CD4-positive, alpha-beta memory T cell (primary cell): ENCODE data around the gene CACNB1. TPM values are rescaled to one million over a fixed set of nuclear protein-coding genes. Genes with fewer than 3 reads are reported as not detected.

Experiments
- CTCF ChIA-PET: fragments of 350-600 bp; sonication (Branson Sonifier 250); formaldehyde crosslinking; loops from one replicate; lab custom pipeline; 2021; ENCODE audit warnings: inconsistent platforms; ENCODE audit not compliant: partially characterized antibody; lab: Charles Lee
- POLR2A ChIA-PET: fragments of 350-600 bp; sonication (Branson Sonifier 250); formaldehyde crosslinking; loops from one replicate; lab custom pipeline; 2021; ENCODE audit not compliant: partially characterized antibody; lab: Charles Lee
- DNase-seq, 5 donors: peaks; one replicate each; pipeline versions ENCODE4 v3.0.0 to v3.0.0-alpha.2; 2020 to 2022; ENCODE audit warnings: mixed read lengths in 1 of 5
- H3K27ac ChIP-seq: one replicate; pipeline ENCODE4 v1.7.0; 2013; ENCODE audit warnings: low read depth, low read length
- H3K27me3 ChIP-seq: 2 replicates; pipeline ENCODE4 v1.7.0; 2013; ENCODE audit warnings: mild to moderate bottlenecking, low read length, moderate library complexity; ENCODE audit not compliant: insufficient read depth
- H3K36me3 ChIP-seq: 2 replicates; pipeline ENCODE4 v1.7.0; 2013; ENCODE audit warnings: mild to moderate bottlenecking, low read length, moderate library complexity; ENCODE audit not compliant: insufficient read depth
- H3K4me1 ChIP-seq: 2 replicates; pipeline ENCODE4 v1.7.0; 2013; ENCODE audit warnings: mild to moderate bottlenecking, low read length, moderate library complexity; ENCODE audit not compliant: insufficient read depth
- H3K4me3 ChIP-seq, 2 donors: one replicate each; pipeline ENCODE4 v1.7.0; 2013; ENCODE audit warnings: low read length in 2 of 2, mild to moderate bottlenecking in 1 of 2
- H3K9me3 ChIP-seq, 2 donors: one replicate each; pipeline ENCODE4 v1.7.0; 2013; ENCODE audit warnings: low read length in 2 of 2, control low read depth in 1 of 2; ENCODE audit not compliant: control insufficient read depth in 1 of 2
- H3K27ac Mint-ChIP-seq, 7 donors: one replicate each; pipeline ENCODE4 v1.8.0; 2020 to 2021; ENCODE audit warnings: mixed read lengths in 7 of 7, mild to moderate bottlenecking in 6 of 7, inconsistent platforms in 3 of 7, moderate library complexity in 3 of 7
- H3K27me3 Mint-ChIP-seq, 2 donors: one replicate each; pipeline ENCODE4 v1.8.0; 2020 to 2021; ENCODE audit warnings: mixed read lengths in 2 of 2
- H3K36me3 Mint-ChIP-seq, 2 donors: one replicate each; pipeline ENCODE4 v1.8.0; 2020 to 2021; ENCODE audit warnings: mixed read lengths in 2 of 2, inconsistent platforms in 1 of 2, mild to moderate bottlenecking in 1 of 2
- H3K4me1 Mint-ChIP-seq, 4 donors: one replicate each; pipeline ENCODE4 v1.8.0; 2020 to 2021; ENCODE audit warnings: mixed read lengths in 4 of 4, mild to moderate bottlenecking in 1 of 4
- H3K4me3 Mint-ChIP-seq, 8 donors: one replicate each; pipeline ENCODE4 v1.8.0; 2020 to 2021; ENCODE audit warnings: mixed read lengths in 8 of 8, mild to moderate bottlenecking in 7 of 8, moderate library complexity in 6 of 8, inconsistent platforms in 3 of 8
- H3K9me3 Mint-ChIP-seq, 8 donors: one replicate each; pipeline ENCODE4 v1.8.0; 2020 to 2021; ENCODE audit warnings: mixed read lengths in 8 of 8, mild to moderate bottlenecking in 5 of 8, inconsistent platforms in 3 of 8, moderate library complexity in 1 of 8
- intact Hi-C: fragments of 100-400 bp; cut with micrococcal nuclease; formaldehyde crosslinking; loops from one replicate; pipeline ENCODE4 v1.15.1; 2023
- polyA plus RNA-seq, 2 donors: library from polyadenylated mRNA; unstranded; fragments of 300-500 nt; fragmentation: Illumina TruSeq; gene quantifications; one replicate each; pipeline ENCODE4 v1.2.3, GENCODE V29; 2021
- total RNA-seq, 2 experiments: library from RNA; stranded (reverse); gene quantifications; one replicate each; pipeline ENCODE4 v1.2.3, GENCODE V29; 2021

Gene CACNB1
- total and polyA plus RNA-seq, 4 experiments from 2014 or later = 0.20 to 25.7 (median 12.1) TPM

GRCh38 chr17:39198186-39198566 lies 707 bp upstream of the CACNB1 start:
- intact Hi-C loops = loop anchor here (5.0 kb wide), 1 partner anchor 39 kb away; no protein-coding TSS in a partner anchor
- ChIA-PET CTCF (interaction anchor here (1.0 to 18.4 kb wide), 3 partner anchors 34 to 45 kb away, joined by 3 to 554 read pairs (median 16); no protein-coding TSS in a partner anchor), POLR2A (interaction anchor here (0.8 to 1.4 kb wide), 3 partner anchors 45 to 372 kb away, joined by 3 read pairs; partner anchors contain the start of gene LASP1)
- H3K4me1 ChIP-seq = peaks cover 58% of the 10 kb centered on the region
- H3K27me3 ChIP-seq = no peaks in the 10 kb centered on the region
- H3K27ac ChIP-seq = peak overlapping the region; percentile 62
- no peaks in the 10 kb centered on the region for H3K9me3 ChIP-seq
- H3K36me3 ChIP-seq = peaks cover 18% of the 10 kb centered on the region
- Mint-ChIP-seq H3K36me3 (peaks cover 22 to 40% of the 10 kb centered on the region in 2 donors), H3K27ac (peak overlapping the region; percentile 71 to 100 (median 87)), H3K4me1 (peaks cover 43 to 80% (median 60%) of the 10 kb centered on the region in 4 donors), H3K4me3 (peak overlapping the region; percentile 73 to 96 (median 85)), H3K9me3 (peaks cover 0 to 5% (median 0%) of the 10 kb centered on the region in 8 donors), H3K27me3 (no peaks in the 10 kb centered on the region)
- no peak for DNase-seq
- peak overlapping the region; percentile 23 to 75 for H3K4me3 ChIP-seq

- CTCF ChIA-PET = interaction anchor here (1.7 to 5.7 kb wide), 2 partner anchors 9 to 22 kb away, joined by 6 to 26 read pairs; no protein-coding TSS in a partner anchor
- Histone ChIP-seq H3K4me1 (peaks cover 47% of the 10 kb centered on the region), H3K9me3 (no peaks in the 10 kb centered on the region), H3K4me3 (peak overlapping the region; percentile 23 to 75), H3K27ac (peak overlapping the region; percentile 62), H3K36me3 (peaks cover 12% of the 10 kb centered on the region), H3K27me3 (no peaks in the 10 kb centered on the region)
- Mint-ChIP-seq H3K27me3 (no peaks in the 10 kb centered on the region), H3K9me3 (peaks cover 0 to 5% (median 0%) of the 10 kb centered on the region in 8 donors), H3K4me1 (peaks cover 40 to 81% (median 54%) of the 10 kb centered on the region in 4 donors), H3K36me3 (peaks cover 15 to 40% of the 10 kb centered on the region in 2 donors), H3K27ac (peak overlapping the region in 4 of 7 donors; percentile 57 to 81 (median 66)), H3K4me3 (peak overlapping the region; percentile 72 to 96 (median 82))
- intact Hi-C loops = loop anchor here (5.0 kb wide), 1 partner anchor 40 kb away; no protein-coding TSS in a partner anchor
- no peak for DNase-seq
- POLR2A ChIA-PET = interaction anchor here (0.7 to 1.6 kb wide), 3 partner anchors 9 to 44 kb away, joined by 3 to 6 read pairs (median 3); no protein-coding TSS in a partner anchor
Measured at GRCh38 chr17:39196808-39197291, 619 bp downstream of the CACNB1 start.

- intact Hi-C loops = loop anchor here (5.0 kb wide), 1 partner anchor 41 kb away; no protein-coding TSS in a partner anchor
- Histone ChIP-seq H3K9me3 (no peaks in the 10 kb centered on the region), H3K4me1 (peaks cover 41% of the 10 kb centered on the region), H3K27me3 (no peaks in the 10 kb centered on the region), H3K27ac (no peak overlapping the region), H3K36me3 (peaks cover 7% of the 10 kb centered on the region), H3K4me3 (peak overlapping the region in 1 of 2 donors; percentile 8)
- Mint-ChIP-seq H3K4me1 (peaks cover 37 to 76% (median 51%) of the 10 kb centered on the region in 4 donors), H3K36me3 (peaks cover 12 to 39% of the 10 kb centered on the region in 2 donors), H3K27me3 (no peaks in the 10 kb centered on the region), H3K9me3 (peaks cover 0 to 5% (median 0%) of the 10 kb centered on the region in 8 donors), H3K27ac (peak overlapping the region in 6 of 7 donors; percentile 15 to 90 (median 83)), H3K4me3 (peak overlapping the region; percentile 72 to 87 (median 79))
- DNase-seq = no peak
- ChIA-PET POLR2A (interaction anchor here (0.7 to 1.6 kb wide), 5 partner anchors 10 to 492 kb away, joined by 3 to 6 read pairs (median 4); partner anchors contain the start of gene PSMB3), CTCF (interaction anchor here (0.6 to 5.7 kb wide), 9 partner anchors 10 to 103 kb away, joined by 3 to 26 read pairs (median 6); partner anchors contain the start of gene ARL5C)
Measured at GRCh38 chr17:39196241-39196807, 1.1 kb downstream of the CACNB1 start.

- Mint-ChIP-seq H3K9me3 (peaks cover 0 to 5% (median 0%) of the 10 kb centered on the region in 8 donors), H3K27me3 (no peaks in the 10 kb centered on the region), H3K27ac (peak overlapping the region in 6 of 7 donors; percentile 74 to 90 (median 82)), H3K36me3 (peaks cover 8 to 33% of the 10 kb centered on the region in 2 donors), H3K4me1 (peaks cover 30 to 69% (median 45%) of the 10 kb centered on the region in 4 donors), H3K4me3 (peak overlapping the region; percentile 66 to 87 (median 78))
- Histone ChIP-seq H3K36me3 (peaks cover 7% of the 10 kb centered on the region), H3K4me1 (peaks cover 35% of the 10 kb centered on the region), H3K27me3 (no peaks in the 10 kb centered on the region), H3K9me3 (no peaks in the 10 kb centered on the region), H3K27ac (no peak overlapping the region), H3K4me3 (peak overlapping the region in 1 of 2 donors; percentile 8)
- intact Hi-C loops = loop anchor here (5.0 kb wide), 1 partner anchor 42 kb away; no protein-coding TSS in a partner anchor
- POLR2A ChIA-PET = interaction anchor here (0.9 to 1.6 kb wide), 5 partner anchors 21 to 491 kb away, joined by 4 to 6 read pairs (median 4); partner anchors contain the start of gene PSMB3
- DNase-seq = peak in 3 of 5 donors; percentile 25 to 61 (median 28)
- CTCF ChIA-PET = interaction anchor here (0.6 to 5.7 kb wide), 11 partner anchors 9 to 103 kb away, joined by 3 to 26 read pairs (median 4); partner anchors contain the start of gene ARL5C
Measured at GRCh38 chr17:39195568-39196160, 1.8 kb downstream of the CACNB1 start.

GRCh38 chr17:39194985-39195524 lies 2.4 kb downstream of the CACNB1 start:
- intact Hi-C loops = loop anchor here (5.0 kb wide), 1 partner anchor 42 kb away; no protein-coding TSS in a partner anchor
- CTCF ChIA-PET = interaction anchor here (0.9 to 5.7 kb wide), 8 partner anchors 8 to 102 kb away, joined by 3 to 26 read pairs (median 6); partner anchors contain the start of gene ARL5C
- no peaks in the 10 kb centered on the region for H3K9me3 ChIP-seq

More at GRCh38 chr17:39194985-39195524, 2.4 kb downstream of the CACNB1 start:
- Histone ChIP-seq H3K27ac (no peak overlapping the region), H3K36me3 (peaks cover 7% of the 10 kb centered on the region), H3K4me1 (peaks cover 35% of the 10 kb centered on the region), H3K27me3 (no peaks in the 10 kb centered on the region), H3K4me3 (no peak overlapping the region)
- POLR2A ChIA-PET = interaction anchor here (0.9 to 1.6 kb wide), 4 partner anchors 20 to 443 kb away, joined by 4 to 6 read pairs (median 4); partner anchors contain the start of gene PSMB3
- peak in 1 of 5 donors; percentile 29 for DNase-seq
- Mint-ChIP-seq H3K4me1 (peaks cover 30 to 63% (median 42%) of the 10 kb centered on the region in 4 donors), H3K36me3 (peaks cover 5 to 27% of the 10 kb centered on the region in 2 donors), H3K4me3 (peak overlapping the region in 6 of 8 donors; percentile 64 to 81 (median 75)), H3K9me3 (peaks cover 0 to 4% (median 0%) of the 10 kb centered on the region in 8 donors), H3K27ac (peak overlapping the region in 6 of 7 donors; percentile 10 to 90 (median 75)), H3K27me3 (no peaks in the 10 kb centered on the region)
